Adrenal gland (tissue), 12 donors: Measurements from ENCODE around the gene GDF3. TPM values are rescaled to one million over a fixed set of nuclear protein-coding genes. Genes with fewer than 3 reads are reported as not detected.
"Not testable (repeated sequence)": the region's sequence is repeated elsewhere in the genome, so short reads cannot be mapped to it uniquely, and the experiment has no call there.

Experiments used
- DNase-seq, 7 donors: peaks; one replicate each; pipeline ENCODE4 v3.0.0-alpha.2; 2019 to 2020
- H3K27ac ChIP-seq, 5 donors: fragments of 200-600 bp; sonication (generic) in 4 of 5; 1 replicate in 3 of 5; 2 replicates in 2 of 5; pipeline versions ENCODE4 v1.5.1 to v1.8.0; 2016 to 2020; ENCODE audit warnings: mild to moderate bottlenecking in 1 of 5
- H3K27me3 ChIP-seq: fragments of 200-600 bp; 2 replicates; pipeline ENCODE4 v1.8.0; 2021
- H3K36me3 ChIP-seq, 2 donors: fragments of 200-600 bp; replicated peaks in 1 of 2; 1 replicate in 1 of 2; 2 replicates in 1 of 2; pipeline versions ENCODE4 v1.5.1 to v1.8.0; 2018 to 2022
- H3K4me1 ChIP-seq, 2 donors: fragments of 200-600 bp; replicated peaks in 1 of 2; 1 replicate in 1 of 2; 2 replicates in 1 of 2; pipeline versions ENCODE4 v1.5.1 to v1.8.0; 2018 to 2021
- H3K4me3 ChIP-seq, 4 donors: fragments of 200-600 bp; sonication (generic) in 3 of 4; one replicate each; pipeline ENCODE4 v1.5.1; 2016 to 2018
- H3K9me3 ChIP-seq, 3 donors: fragments of 200-600 bp; sonication (generic) in 1 of 3; replicated peaks in 1 of 3; 1 replicate in 2 of 3; 2 replicates in 1 of 3; pipeline versions ENCODE4 v1.5.1 to v1.8.0; 2016 to 2021
- CTCF ChIP-seq, 6 experiments: fragments of 450-650 bp in 4 of 6; fragments of 200-600 bp in 2 of 6; sonication (generic) in 1 of 6; IDR thresholded peaks; 1 replicate in 5 of 6; 2 replicates in 1 of 6; pipeline versions ENCODE4 v1.5.1 to v1.8.0; 2016 to 2021; ENCODE audit warnings: antibody characterized with exemption in 6 of 6, mild to moderate bottlenecking in 2 of 6, moderate library complexity in 1 of 6
- POLR2A ChIP-seq, 2 donors: fragments of 450-650 bp; IDR thresholded peaks; one replicate each; pipeline ENCODE4 v1.6.1; 2017; ENCODE audit warnings: antibody characterized with exemption in 2 of 2, mild to moderate bottlenecking in 2 of 2, moderate library complexity in 1 of 2
- WGBS, 4 donors: extraction: QIAGEN DNeasy Blood & Tissue Kit in 2 of 4; methylation state at CpG; one replicate each; pipeline versions ENCODE4 v1.1.5 to v1.1.7; 2013 to 2017; 5-methylcytosine and 5-hydroxymethylcytosine counted together
- intact Hi-C, 2 donors: fragments of 100-400 bp; cut with DNase I; formaldehyde crosslinking; loops; one replicate each; pipeline versions ENCODE4 v1.14.1 to v1.15.0; 2022 to 2023
- polyA plus RNA-seq, 3 donors: library from polyadenylated mRNA; stranded (reverse); fragments of 200-250 nt in 2 of 3; fragments of 350-450 nt in 1 of 3; fragmentation: Illumina TruSeq in 1 of 3; extraction: RNeasy Lipid Tissue Mini Kit (QIAGEN cat#74804) in 1 of 3; gene quantifications; one replicate each; pipeline ENCODE4 v1.2.3, GENCODE V29; 2013 to 2014
- total RNA-seq, 9 donors: library from RNA; depleted of rRNA in 4 of 9; stranded (reverse); fragments of >200 nt in 4 of 9; fragments of 120-200 nt in 1 of 9; fragmentation: NEBNext Ultra II Directional in 1 of 9; extraction: Animal tissue kit (Norgen Biotek cat#: 25700) in 1 of 9; gene quantifications; one replicate each; pipeline versions ENCODE4 v1.1.0 to v1.2.4, GENCODE V29; 2013 to 2023
- donor health status: healthy with polysubstance abuse.
- donor health status: Bipolar disorder and iron deficiency.
- donor health status: DM: yes; HTN: yes; CAD: no.
- donor health status: DM: no; HTN: no; CAD: no.
- donor health status: DM: no; HTN: no; CAD: no.
- donor health status: DM: yes; HTN: yes; CAD: no.

The GDF3 gene
- total and polyA plus RNA-seq, 12 donors, result 0.11 to 2.9 (median 0.68) TPM; not detected in 1

- intact Hi-C loops, result loop anchor here (5.0 to 10.0 kb wide), 2 partner anchors 125 to 128 kb away; no protein-coding TSS in a partner anchor
- no peak overlapping the region for H3K27ac ChIP-seq
- H3K4me3 ChIP-seq, result no peak overlapping the region
- 47 to 59% (median 55%) methylated on average over 9 of the region's 9 CpGs for WGBS, 4 donors
- H3K27me3 ChIP-seq, result no peaks in the 10 kb centered on the region
- H3K9me3 ChIP-seq, result no peaks in the 10 kb centered on the region
- peaks cover 0 to 4% of the 10 kb centered on the region in 2 donors for H3K4me1 ChIP-seq
- TF ChIP-seq POLR2A (IDR thresholded peaks at IDR 0.05) (no peak), CTCF (IDR thresholded peaks at IDR 0.05) (no peak)
- DNase-seq, result no peak
- H3K36me3 ChIP-seq, result no peaks in the 10 kb centered on the region
Observed at GRCh38 chr12:7679251-7680045, 16.1 kb downstream of the GDF3 start.

GRCh38 chr12:7678744-7679143 lies 16.8 kb downstream of the GDF3 start:
- peak in 1 of 7 donors; percentile 9 for DNase-seq
- Histone ChIP-seq H3K27ac (no peak overlapping the region), H3K9me3 (no peaks in the 10 kb centered on the region), H3K36me3 (no peaks in the 10 kb centered on the region), H3K4me3 (no peak overlapping the region), H3K4me1 (peaks cover 0 to 4% of the 10 kb centered on the region in 2 donors), H3K27me3 (no peaks in the 10 kb centered on the region)
- intact Hi-C loops, result loop anchor here (5.0 to 10.0 kb wide), 2 partner anchors 126 to 129 kb away; no protein-coding TSS in a partner anchor
- TF ChIP-seq CTCF (IDR thresholded peaks at IDR 0.05) (no peak), POLR2A (IDR thresholded peaks at IDR 0.05) (no peak)
- WGBS, 4 donors, result 68 to 87% (median 81%) methylated on average over 7 to 8 of the region's 8 CpGs

- 36 to 55% (median 43%) methylated on average over 9 of the region's 9 CpGs for WGBS, 4 donors
- intact Hi-C loops, result loop anchor here (5.0 to 10.0 kb wide), 2 partner anchors 127 to 130 kb away; no protein-coding TSS in a partner anchor
- peak; percentile 25 to 68 (median 60) for TF ChIP-seq CTCF (IDR thresholded peaks at IDR 0.05)
Observed at GRCh38 chr12:7677432-7677888, 18.1 kb downstream of the GDF3 start.

GRCh38 chr12:7675455-7675854 lies 20.1 kb downstream of the GDF3 start:
- WGBS, 4 donors, result 66 to 76% (median 70%) methylated on average over 6 of the region's 6 CpGs
- not testable (repeated sequence) for H3K36me3 ChIP-seq, H3K9me3 ChIP-seq, H3K4me1 ChIP-seq, H3K27me3 ChIP-seq, DNase-seq, H3K27ac ChIP-seq, H3K4me3 ChIP-seq
- intact Hi-C loops, result loop anchor here (5.0 to 10.0 kb wide), 2 partner anchors 129 to 132 kb away; no protein-coding TSS in a partner anchor

More at GRCh38 chr12:7677432-7677888, 18.1 kb downstream of the GDF3 start:
- not testable (repeated sequence) for H3K27me3 ChIP-seq, H3K4me1 ChIP-seq, H3K36me3 ChIP-seq, H3K4me3 ChIP-seq, H3K9me3 ChIP-seq, H3K27ac ChIP-seq
- peak in 1 of 7 donors; percentile 18 for DNase-seq
